K562 (cell line): Measurements from ENCODE around the gene RAD54L. TPM values are rescaled to one million over a fixed set of nuclear protein-coding genes. Genes with fewer than 3 reads are reported as not detected.

Source experiments
- C11orf30 ChIP-seq: fragments of 450-650 bp; IDR thresholded peaks from 2 replicates; pipeline ENCODE4 v1.6.1; 2016; ENCODE audit warnings: low read depth, mild to moderate bottlenecking
- CEBPG ChIP-seq, 3 experiments: fragments of 200-800 bp in 1 of 3; sonication (Bioruptor generic) in 1 of 3; sonication (generic) in 1 of 3; formaldehyde crosslinking in 1 of 3; IDR thresholded peaks in 2 of 3; conservative IDR thresholded peaks in 1 of 3; 2 replicates each; pipeline versions ENCODE4 v1.6.1 to v1.8.0; 2016 to 2022; ENCODE audit warnings: missing compliant biosample characterization in 2 of 3, missing genetic modification characterization in 2 of 3, mild to moderate bottlenecking in 1 of 3, missing genetic modification reagents in 1 of 3
- FOXK2 ChIP-seq, 2 experiments: fragments of 450-650 bp; IDR thresholded peaks in 1 of 2; conservative IDR thresholded peaks in 1 of 2; 2 replicates each; pipeline ENCODE4 v1.6.1; 2016; ENCODE audit warnings: low read depth in 2 of 2, mild to moderate bottlenecking in 1 of 2
- JUND ChIP-seq, 2 experiments: IDR thresholded peaks; 2 replicates in 1 of 2; 3 replicates in 1 of 2; pipeline ENCODE4 v1.6.1; 2011; ENCODE audit warnings: borderline replicate concordance in 2 of 2, low read depth in 2 of 2, low read length in 2 of 2, improper control_type of control experiment in 1 of 2, missing biosample characterization in 1 of 2, missing genetic modification characterization in 1 of 2, missing genetic modification reagents in 1 of 2
- KDM5B ChIP-seq: fragments of 200-600 bp; sonication (generic); IDR thresholded peaks from 2 replicates; pipeline ENCODE4 v1.6.1; 2012; ENCODE audit warnings: low read depth, mild to moderate bottlenecking, moderate library complexity, low read length, control low read depth, inconsistent platforms; ENCODE audit not compliant: insufficient replicate concordance
- POLR2A ChIP-seq: fragments of 450-650 bp; conservative IDR thresholded peaks from 2 replicates; pipeline ENCODE4 v1.6.1; 2016
- SREBF1 ChIP-seq: fragments of 150-350 bp; IDR thresholded peaks from 2 replicates; pipeline ENCODE4 v1.6.1; 2014; ENCODE audit warnings: antibody characterized with exemption, low read depth, low read length, borderline replicate concordance
- SRF ChIP-seq, 2 experiments: fragments of 250-450, 450-650 bp in 1 of 2; sonication (Bioruptor Pico) in 1 of 2; sonication (generic) in 1 of 2; formaldehyde crosslinking; IDR thresholded peaks; 2 replicates each; pipeline versions ENCODE4 v1.5.0 to v1.5.1; 2020 to 2022; ENCODE audit warnings: mild to moderate bottlenecking in 1 of 2, missing genetic modification reagents in 1 of 2
- XRCC5 ChIP-seq: fragments of 200-400 bp; formaldehyde crosslinking; IDR thresholded peaks from 2 replicates; pipeline ENCODE4 v1.6.1; 2017; ENCODE audit warnings: low read depth, mild to moderate bottlenecking, low read length
- ZFPM2 ChIP-seq: fragments of 250-450 bp; sonication (Bioruptor Pico); IDR thresholded peaks from 2 replicates; pipeline ENCODE4 v1.5.1; 2022; ENCODE audit warnings: mild to moderate bottlenecking
- ZNF79 ChIP-seq: fragments of 250-450 bp; sonication (Bioruptor Pico); IDR thresholded peaks from 2 replicates; pipeline ENCODE4 v1.4.0; 2020; ENCODE audit warnings: low read depth, mild to moderate bottlenecking, moderate library complexity
- polyA plus RNA-seq, 8 experiments: library from polyadenylated mRNA; depleted of rRNA in 4 of 8; stranded (reverse) in 5 of 8; unstranded in 3 of 8; fragments of >200 nt; fragmentation: Nextera tagmentation in 2 of 8; fragmentation: Illumina TruSeq in 1 of 8; extraction: Ambion mirVana in 2 of 8; extraction: Trizol in 1 of 8; gene quantifications; 2 replicates each; pipeline versions ENCODE4 v1.2.1 to v1.2.3, GENCODE V29; 2011 to 2014; ENCODE audit warnings: inconsistent platforms in 1 of 8, missing spikeins in 1 of 8
- total RNA-seq, 7 experiments: library from RNA; depleted of rRNA in 6 of 7; stranded (reverse); fragments of >200 nt in 6 of 7; fragmentation: Illumina TruSeq in 2 of 7; extraction: Trizol in 2 of 7; gene quantifications; 2 replicates each; pipeline versions ENCODE4 v1.2.1 to v1.2.3, GENCODE V29; 2011 to 2021; ENCODE audit warnings: low replicate concordance in 1 of 7
- TF ChIP-seq, protein P1 (sequence below), 2 experiments: fragments of 450-650 bp in 1 of 2; sonication (generic) in 1 of 2; formaldehyde crosslinking; conservative IDR thresholded peaks; 2 replicates each; pipeline versions ENCODE4 v1.4.0 to v1.8.1; 2020 to 2022; ENCODE audit warnings: mild to moderate bottlenecking in 1 of 2, missing genetic modification reagents in 1 of 2
- TF ChIP-seq, protein P2 (sequence below): fragments of 450-650 bp; formaldehyde crosslinking; conservative IDR thresholded peaks from 2 replicates; pipeline ENCODE4 v1.4.0; 2022; ENCODE audit warnings: mild to moderate bottlenecking, missing genetic modification characterization
- TF ChIP-seq, protein P3 (sequence below), 2 experiments: fragments of 450-650 bp in 1 of 2; sonication (generic) in 1 of 2; formaldehyde crosslinking in 1 of 2; IDR thresholded peaks in 1 of 2; conservative IDR thresholded peaks in 1 of 2; 2 replicates each; pipeline versions ENCODE4 v1.6.1 to v1.8.1; 2016 to 2023; ENCODE audit warnings: mild to moderate bottlenecking in 2 of 2, moderate library complexity in 2 of 2, inconsistent platforms in 1 of 2, missing genetic modification reagents in 1 of 2
- TF ChIP-seq, protein P4 (sequence below): fragments of 250-450 bp; sonication (Bioruptor Pico); IDR thresholded peaks from 2 replicates; pipeline ENCODE4 v1.4.0; 2020; ENCODE audit warnings: borderline replicate concordance
- TF ChIP-seq, protein P5 (sequence below): sonication (generic); formaldehyde crosslinking; IDR thresholded peaks from 2 replicates; pipeline ENCODE4 v1.8.0; 2022; ENCODE audit warnings: mild to moderate bottlenecking, missing genetic modification reagents

Gene RAD54L
- total and polyA plus RNA-seq, 9 of the 15 experiments (the other 6 are each of a cell fraction or from before 2014, with no cell fraction given), result 17.9 to 92.3 (median 37.5) TPM

DNA sequence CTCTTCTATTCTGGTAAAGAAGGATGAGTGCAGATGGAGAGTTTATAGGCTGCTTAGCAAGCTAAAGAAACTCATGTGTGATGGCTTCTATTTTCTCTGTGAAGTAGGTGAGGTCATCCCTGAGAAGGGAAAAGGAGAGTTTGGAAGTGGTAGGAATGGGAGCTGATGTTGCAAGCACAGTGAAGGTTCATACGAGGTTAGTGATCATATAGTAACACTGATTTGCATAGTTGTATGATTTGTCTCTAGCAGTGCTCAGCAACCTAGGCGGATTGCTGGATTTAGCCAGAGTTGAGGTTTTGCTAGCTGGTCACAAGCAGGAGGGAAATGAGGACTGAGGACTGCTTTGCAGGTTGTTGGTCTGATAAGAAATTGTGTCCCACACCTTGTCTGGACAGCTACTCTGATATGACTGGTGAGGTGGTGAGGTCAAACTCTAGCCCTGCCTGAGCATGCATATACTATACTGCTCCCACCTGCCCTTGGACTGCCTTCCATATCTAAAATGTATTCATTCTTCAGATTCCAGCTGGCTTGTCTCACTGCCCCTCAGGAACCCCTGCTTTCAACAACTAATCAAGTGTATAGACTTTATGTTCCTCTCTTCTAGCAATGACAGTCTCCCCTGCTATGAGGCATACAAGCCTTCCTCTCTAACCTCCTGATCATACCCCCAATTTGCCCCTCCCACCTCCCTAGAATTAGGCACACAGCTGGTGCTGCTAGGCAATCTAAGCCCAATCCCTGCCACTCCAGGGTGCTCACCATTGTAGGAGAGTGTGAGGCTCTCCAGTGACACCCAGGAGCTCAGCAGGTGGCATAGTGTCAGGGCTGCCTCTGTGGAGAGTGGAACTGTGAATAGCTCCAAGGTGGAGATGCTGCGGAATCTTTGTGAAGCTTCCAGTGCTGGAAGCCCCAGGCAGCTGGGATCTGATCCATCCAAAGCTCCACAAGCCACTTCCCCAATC, 37.3 kb downstream of the RAD54L start (continued):
- TF ChIP-seq JUND (IDR thresholded peaks at IDR 0.05; ENCODE audit: borderline replicate concordance, low read depth, low read length), result no peak
- TF ChIP-seq JUND (tag; IDR thresholded peaks at IDR 0.05; ENCODE audit: borderline replicate concordance, low read depth, low read length), result 0 out of 3 replicates have a peak, but pooled peaks have one; percentile 11
- TF ChIP-seq CEBPG (CRISPR knock-in tag; IDR thresholded peaks at IDR 0.05), result no peak
- 0 out of 4 replicates have a peak, but pooled peaks of 1 of the 2 experiments have one; percentile 28 for TF ChIP-seq CEBPG (tag; conservative IDR thresholded peaks at IDR 0.05 in 1 of 2, IDR thresholded peaks at IDR 0.05 in 1 of 2)
- TF ChIP-seq, protein P1, sequence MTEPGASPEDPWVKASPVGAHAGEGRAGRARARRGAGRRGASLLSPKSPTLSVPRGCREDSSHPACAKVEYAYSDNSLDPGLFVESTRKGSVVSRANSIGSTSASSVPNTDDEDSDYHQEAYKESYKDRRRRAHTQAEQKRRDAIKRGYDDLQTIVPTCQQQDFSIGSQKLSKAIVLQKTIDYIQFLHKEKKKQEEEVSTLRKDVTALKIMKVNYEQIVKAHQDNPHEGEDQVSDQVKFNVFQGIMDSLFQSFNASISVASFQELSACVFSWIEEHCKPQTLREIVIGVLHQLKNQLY (CRISPR knock-in tag; conservative IDR thresholded peaks at IDR 0.05), result no peak
- no peak for TF ChIP-seq SREBF1
- no peak for TF ChIP-seq C11orf30
- no peak for TF ChIP-seq ZFPM2
- TF ChIP-seq SRF (CRISPR knock-in tag; IDR thresholded peaks at IDR 0.05), result no peak
- TF ChIP-seq, protein P2, sequence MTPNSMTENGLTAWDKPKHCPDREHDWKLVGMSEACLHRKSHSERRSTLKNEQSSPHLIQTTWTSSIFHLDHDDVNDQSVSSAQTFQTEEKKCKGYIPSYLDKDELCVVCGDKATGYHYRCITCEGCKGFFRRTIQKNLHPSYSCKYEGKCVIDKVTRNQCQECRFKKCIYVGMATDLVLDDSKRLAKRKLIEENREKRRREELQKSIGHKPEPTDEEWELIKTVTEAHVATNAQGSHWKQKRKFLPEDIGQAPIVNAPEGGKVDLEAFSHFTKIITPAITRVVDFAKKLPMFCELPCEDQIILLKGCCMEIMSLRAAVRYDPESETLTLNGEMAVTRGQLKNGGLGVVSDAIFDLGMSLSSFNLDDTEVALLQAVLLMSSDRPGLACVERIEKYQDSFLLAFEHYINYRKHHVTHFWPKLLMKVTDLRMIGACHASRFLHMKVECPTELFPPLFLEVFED (CRISPR knock-in tag), result no peak
- no peak for TF ChIP-seq ZNF79 (CRISPR knock-in tag)
- no peak for TF ChIP-seq FOXK2 (conservative IDR thresholded peaks at IDR 0.05 in 1 of 2, IDR thresholded peaks at IDR 0.05 in 1 of 2; ENCODE audit: low read depth in 2 of 2)
- no peak for TF ChIP-seq XRCC5
- TF ChIP-seq, protein P3, sequence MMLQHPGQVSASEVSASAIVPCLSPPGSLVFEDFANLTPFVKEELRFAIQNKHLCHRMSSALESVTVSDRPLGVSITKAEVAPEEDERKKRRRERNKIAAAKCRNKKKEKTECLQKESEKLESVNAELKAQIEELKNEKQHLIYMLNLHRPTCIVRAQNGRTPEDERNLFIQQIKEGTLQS (IDR thresholded peaks at IDR 0.05), result peak; percentile 52; the same call in 1 of the 2 replicates
- TF ChIP-seq, protein P3 (CRISPR knock-in tag; conservative IDR thresholded peaks at IDR 0.05), result no peak
- TF ChIP-seq, protein P4, sequence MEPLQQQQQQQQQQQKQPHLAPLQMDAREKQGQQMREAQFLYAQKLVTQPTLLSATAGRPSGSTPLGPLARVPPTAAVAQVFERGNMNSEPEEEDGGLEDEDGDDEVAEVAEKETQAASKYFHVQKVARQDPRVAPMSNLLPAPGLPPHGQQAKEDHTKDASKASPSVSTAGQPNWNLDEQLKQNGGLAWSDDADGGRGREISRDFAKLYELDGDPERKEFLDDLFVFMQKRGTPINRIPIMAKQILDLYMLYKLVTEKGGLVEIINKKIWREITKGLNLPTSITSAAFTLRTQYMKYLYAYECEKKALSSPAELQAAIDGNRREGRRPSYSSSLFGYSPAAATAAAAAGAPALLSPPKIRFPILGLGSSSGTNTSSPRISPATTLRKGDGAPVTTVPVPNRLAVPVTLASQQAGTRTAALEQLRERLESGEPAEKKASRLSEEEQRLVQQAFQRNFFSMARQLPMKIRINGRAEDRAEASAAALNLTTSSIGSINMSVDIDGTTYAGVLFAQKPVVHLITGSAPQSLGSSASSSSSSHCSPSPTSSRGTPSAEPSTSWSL, result no peak
- no peak for TF ChIP-seq KDM5B
- TF ChIP-seq, protein P5, sequence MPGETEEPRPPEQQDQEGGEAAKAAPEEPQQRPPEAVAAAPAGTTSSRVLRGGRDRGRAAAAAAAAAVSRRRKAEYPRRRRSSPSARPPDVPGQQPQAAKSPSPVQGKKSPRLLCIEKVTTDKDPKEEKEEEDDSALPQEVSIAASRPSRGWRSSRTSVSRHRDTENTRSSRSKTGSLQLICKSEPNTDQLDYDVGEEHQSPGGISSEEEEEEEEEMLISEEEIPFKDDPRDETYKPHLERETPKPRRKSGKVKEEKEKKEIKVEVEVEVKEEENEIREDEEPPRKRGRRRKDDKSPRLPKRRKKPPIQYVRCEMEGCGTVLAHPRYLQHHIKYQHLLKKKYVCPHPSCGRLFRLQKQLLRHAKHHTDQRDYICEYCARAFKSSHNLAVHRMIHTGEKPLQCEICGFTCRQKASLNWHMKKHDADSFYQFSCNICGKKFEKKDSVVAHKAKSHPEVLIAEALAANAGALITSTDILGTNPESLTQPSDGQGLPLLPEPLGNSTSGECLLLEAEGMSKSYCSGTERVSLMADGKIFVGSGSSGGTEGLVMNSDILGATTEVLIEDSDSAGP (CRISPR knock-in tag), result no peak
- peak; percentile 47; the same call in 1 of the 2 replicates for TF ChIP-seq POLR2A
